LNCaP clone FGC (cell line): Measurements from ENCODE around the gene GFOD1.

Experiments
- DNase-seq: peaks from one replicate; pipeline ENCODE4 v3.0.0-alpha.2; 2011; ENCODE audit warnings: low read depth
- H3K4me3 ChIP-seq: 2 replicates; pipeline ENCODE4 v1.5.1; 2011; ENCODE audit warnings: mild to moderate bottlenecking, low read depth, low read length, control low read depth
- CTCF ChIP-seq: IDR thresholded peaks from 2 replicates; pipeline ENCODE4 v1.5.1; 2012; ENCODE audit warnings: mild to moderate bottlenecking; ENCODE audit not compliant: control insufficient read depth, insufficient read depth; ENCODE audit errors: extremely low read depth

Gene GFOD1

GRCh38 chr6:13500915-13501314 lies 13.5 kb upstream of the GFOD1 start:
- TF ChIP-seq CTCF = no peak
- no peak overlapping the region for H3K4me3 ChIP-seq
- DNase-seq = no peak

GRCh38 chr6:13500264-13500663 lies 12.9 kb upstream of the GFOD1 start:
- no peak for TF ChIP-seq CTCF
- no peak for DNase-seq
- no peak overlapping the region for H3K4me3 ChIP-seq

GRCh38 chr6:13496513-13497190 lies 9.3 kb upstream of the GFOD1 start:
- DNase-seq = no peak
- TF ChIP-seq CTCF = no peak
- H3K4me3 ChIP-seq = no peak overlapping the region

- no peak for TF ChIP-seq CTCF
- H3K4me3 ChIP-seq = no peak overlapping the region
- no peak for DNase-seq
Observed at GRCh38 chr6:13495818-13496217, 8.4 kb upstream of the GFOD1 start.

GRCh38 chr6:13495112-13495776 lies 7.8 kb upstream of the GFOD1 start:
- no peak for TF ChIP-seq CTCF
- no peak overlapping the region for H3K4me3 ChIP-seq
- DNase-seq = no peak

GRCh38 chr6:13494137-13494536 lies 6.7 kb upstream of the GFOD1 start:
- no peak overlapping the region for H3K4me3 ChIP-seq
- DNase-seq = no peak
- TF ChIP-seq CTCF = no peak

- DNase-seq = no peak
- H3K4me3 ChIP-seq = no peak overlapping the region
- no peak for TF ChIP-seq CTCF
Observed at GRCh38 chr6:13493147-13493546, 5.7 kb upstream of the GFOD1 start.
